ENCODE data around the gene PLXNA4.

GRCh38 chr7:132480534-132480933 is 95.7 kb downstream of the PLXNA4 start:
- TF ChIP-seq CTCF (tag by site-specific recombination; IDR thresholded peaks at IDR 0.05), result no peak
- TF ChIP-seq ZNF433 (tag by site-specific recombination; IDR thresholded peaks at IDR 0.05; ENCODE audit: low read depth), result no peak
- no peak for TF ChIP-seq ZNF138 (tag by site-specific recombination; IDR thresholded peaks at IDR 0.05; ENCODE audit: borderline replicate concordance)

All from HEK293 (cell line).